ENCODE data around the gene RBFA.
A peak's percentile ranks its signal among the peaks of the same experiment; 100 is the strongest.
"Not testable (repeated sequence)": the region's sequence is repeated elsewhere in the genome, so short reads cannot be mapped to it uniquely, and the experiment has no call there.

The RBFA gene, protein sequence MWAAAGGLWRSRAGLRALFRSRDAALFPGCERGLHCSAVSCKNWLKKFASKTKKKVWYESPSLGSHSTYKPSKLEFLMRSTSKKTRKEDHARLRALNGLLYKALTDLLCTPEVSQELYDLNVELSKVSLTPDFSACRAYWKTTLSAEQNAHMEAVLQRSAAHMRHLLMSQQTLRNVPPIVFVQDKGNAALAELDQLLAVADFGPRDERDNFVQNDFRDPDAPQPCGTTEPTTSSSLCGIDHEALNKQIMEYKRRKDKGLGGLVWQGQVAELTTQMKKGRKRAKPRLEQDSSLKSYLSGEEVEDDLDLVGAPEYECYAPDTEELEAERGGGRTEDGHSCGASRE

DNA sequence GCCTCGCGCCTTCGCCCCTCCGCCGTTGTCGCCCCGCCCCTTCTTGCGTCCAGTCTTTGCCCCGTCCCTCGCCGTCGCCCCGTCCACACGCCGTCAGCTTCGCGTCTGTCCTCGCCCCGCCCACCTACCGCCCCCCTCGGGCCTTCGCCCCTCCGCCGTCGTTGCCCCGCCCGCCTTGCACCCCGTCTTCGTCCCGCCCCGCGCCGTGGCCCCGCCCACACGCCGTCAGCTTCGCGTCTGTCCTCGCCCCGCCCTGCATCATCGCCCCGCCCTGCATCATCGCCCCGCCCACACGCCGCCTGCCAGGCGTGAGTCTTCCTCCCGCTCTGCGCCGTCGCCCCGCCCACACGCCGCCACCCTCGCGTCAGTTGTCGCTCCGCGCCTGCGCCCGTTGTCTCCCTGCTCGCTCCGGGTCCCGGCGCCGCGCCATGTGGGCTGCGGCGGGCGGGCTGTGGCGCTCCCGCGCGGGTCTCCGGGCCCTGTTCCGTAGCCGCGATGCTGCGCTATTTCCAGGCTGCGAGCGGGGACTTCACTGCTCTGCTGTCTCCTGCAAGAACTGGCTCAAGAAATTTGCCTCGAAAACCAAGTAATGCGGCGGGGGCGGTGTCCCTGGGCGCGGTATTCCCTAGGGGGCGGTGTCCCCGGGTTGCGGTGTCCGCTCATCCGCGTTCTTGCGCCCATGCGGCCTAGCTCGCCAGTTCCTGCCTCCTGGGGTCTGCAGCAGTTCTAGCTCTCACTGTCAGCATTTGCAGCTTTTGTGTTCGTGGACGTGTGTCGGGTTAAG is at the start of gene RBFA:
TSS of gene RBFA (plus strand) at position 367 of the 784 bp plus-strand sequence. CDS start at position 429, 62 bp downstream.
- DNase-seq: peak; percentile 99

DNA sequence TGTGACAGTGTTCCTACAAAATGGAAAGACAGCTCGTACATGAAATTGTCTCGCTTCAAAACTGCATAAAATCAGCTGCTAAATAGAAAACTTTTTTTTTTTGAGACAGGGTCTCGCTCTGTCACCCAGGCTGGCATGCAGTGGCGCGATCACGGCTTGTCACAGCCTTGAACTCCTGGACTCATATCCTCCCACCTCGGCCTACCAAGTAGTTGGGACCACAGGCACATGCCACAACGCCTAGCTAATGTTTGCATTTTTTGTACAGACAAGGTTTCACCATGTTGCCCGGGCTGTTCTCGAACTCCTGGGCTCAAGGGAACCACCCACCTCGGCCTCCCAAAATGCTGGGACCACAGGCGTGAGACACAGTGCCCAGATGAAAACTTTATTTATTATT is 49.1 kb upstream of the RBFA start:
- DNase-seq: no peak

DNA sequence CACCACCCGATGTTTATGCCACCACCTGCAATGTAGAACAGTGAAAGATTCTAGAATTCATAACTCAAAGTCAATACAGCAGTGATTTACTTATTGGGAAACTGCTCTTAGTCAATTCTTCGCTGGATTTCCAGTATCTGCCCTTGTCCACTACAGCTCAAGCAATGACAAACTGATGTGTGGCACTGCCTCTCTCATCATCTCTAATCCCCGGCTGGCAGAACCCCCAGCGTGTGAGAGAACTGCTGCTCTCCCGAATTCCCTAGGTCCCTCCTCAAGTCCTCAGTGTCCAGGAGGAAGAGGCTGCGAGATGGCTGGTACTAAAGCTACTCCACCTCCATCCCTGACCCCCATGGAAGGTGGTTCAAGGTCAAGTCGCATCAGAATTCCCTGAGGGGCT is 47.5 kb upstream of the RBFA start:
- no peak for DNase-seq

DNA sequence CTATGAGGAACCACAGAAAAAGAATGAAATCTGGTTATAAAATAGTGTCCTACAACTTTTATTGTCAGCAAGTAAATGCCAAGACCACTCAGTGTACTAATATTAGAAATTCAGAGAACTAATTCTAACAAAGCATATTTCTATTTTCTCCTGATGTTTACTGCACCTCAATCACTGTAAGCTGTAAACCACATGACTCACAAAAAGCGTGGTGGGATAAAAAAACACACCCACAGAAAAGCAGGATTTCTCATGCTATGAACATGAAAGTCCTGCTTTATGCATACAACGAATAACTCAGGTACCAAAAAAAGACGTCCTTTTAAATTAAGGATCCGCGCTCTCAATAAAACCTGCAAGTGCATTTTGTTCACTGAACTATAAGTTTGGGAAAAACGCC is 46.7 kb upstream of the RBFA start:
- DNase-seq: no peak

DNA sequence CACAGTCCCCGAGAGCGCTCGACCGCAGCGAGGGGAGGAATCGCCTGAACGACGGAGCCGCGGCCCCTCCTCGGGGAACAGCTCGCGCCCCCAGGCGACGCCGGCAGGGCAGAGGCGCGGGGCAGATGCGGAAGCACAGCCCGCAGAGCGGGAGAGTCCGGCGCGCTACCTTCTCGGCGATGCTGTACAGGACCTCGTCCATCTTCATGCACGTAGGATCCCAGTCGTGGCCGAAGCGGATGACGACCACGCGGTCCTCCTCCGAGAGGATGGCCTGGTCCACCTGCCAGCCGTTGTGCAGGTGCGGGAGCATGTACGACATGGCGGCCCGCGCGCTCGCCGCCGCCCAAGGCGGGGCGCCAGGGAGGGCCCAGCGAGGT is 46.2 kb upstream of the RBFA start:
- peak; percentile 48 for DNase-seq

DNA sequence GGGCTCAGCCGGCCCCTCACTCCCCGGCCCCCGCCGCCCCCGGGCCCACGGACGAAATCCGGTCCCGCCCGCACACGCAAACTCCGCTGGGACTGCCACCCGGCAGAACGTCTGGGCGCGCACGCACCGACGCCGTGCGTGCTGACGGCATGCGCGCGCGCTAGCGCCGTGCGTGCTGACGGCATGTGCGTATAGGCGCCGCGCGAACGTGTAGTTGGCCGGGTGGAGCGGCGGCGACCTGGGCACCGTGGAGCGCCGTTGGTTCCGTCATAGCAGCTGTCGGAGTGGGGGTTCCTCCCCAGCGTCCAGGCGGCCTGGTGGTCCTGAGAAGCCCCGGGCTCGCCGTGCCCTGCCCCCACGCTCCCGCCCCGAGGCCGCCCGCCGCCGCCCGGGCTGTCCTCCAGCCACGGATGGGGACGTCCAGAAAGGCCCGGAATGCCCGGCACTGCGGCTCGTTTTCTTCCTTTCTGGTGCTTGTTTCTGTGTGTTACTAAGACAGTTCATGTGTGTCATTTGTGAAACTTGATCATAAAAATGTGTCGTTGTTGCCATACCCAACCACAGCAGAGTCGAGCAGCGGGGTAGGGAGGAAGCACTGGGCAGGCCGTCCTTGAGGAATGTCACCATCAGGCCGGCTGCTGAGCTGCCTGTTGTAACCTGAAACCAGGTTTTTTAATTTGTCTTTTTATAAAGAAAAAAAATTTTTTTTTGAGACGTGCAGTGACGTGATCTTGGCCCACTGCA is 45.6 kb upstream of the RBFA start, which contains the start of gene TXNL4A:
TSS of gene TXNL4A (minus strand) at position 113 of the 744 bp plus-strand sequence. CDS start 171 bp downstream, outside the sequence.
- DNase-seq: peak; percentile 85

DNA sequence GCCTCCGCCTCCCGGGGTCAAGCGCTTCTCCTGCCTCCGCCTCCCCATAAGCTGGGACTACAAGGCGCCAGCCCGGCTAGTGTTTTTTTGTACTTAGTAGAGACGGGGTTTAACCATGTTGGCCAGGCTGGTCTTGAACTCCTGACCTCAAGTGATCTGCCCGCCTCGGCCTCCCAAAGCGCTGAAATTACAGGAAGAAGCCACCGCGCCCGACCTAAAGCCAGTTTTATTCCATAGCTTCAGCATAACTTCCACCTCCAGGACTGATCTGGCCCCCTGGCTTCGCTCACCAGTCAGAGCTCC is 45.1 kb upstream of the RBFA start:
- no peak for DNase-seq

DNA sequence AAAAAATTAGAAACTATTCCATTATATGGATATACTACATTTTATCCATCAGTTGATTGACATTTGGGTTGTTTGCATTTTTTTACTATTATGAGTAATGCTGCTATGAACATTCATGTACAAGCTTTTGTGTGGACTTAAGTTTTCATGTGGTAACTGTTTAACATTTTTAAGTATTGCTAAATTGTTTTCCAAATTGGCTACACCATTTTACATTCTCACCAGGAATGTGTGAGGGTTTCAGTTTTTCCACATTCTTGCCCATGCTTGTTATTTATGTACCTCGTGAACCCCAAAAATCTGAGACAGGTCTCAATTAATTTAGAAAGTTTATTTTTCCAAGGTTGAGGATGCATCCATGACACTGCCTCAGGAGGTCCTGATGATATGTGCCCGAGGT is 42.7 kb upstream of the RBFA start:
- DNase-seq: no peak

DNA sequence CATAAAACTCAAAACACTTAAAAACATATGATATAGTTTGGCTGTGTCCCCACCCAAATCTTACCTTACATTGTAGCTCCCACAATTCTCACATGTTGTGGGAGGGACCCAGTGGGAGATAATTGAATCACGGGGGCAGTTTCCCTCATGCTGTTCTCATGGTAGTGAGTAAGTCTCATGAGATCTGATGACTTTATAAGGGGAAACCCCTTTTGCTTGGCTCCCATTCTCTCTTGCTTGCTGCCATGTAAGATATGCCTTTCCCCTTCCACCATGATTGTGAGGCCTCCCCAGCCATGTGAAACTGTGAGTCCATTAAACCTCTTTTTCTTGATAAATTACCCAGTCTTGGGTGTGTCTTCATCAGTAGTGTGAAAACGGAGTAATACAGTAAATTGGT is 34.5 kb upstream of the RBFA start:
- DNase-seq: not testable (repeated sequence)

DNA sequence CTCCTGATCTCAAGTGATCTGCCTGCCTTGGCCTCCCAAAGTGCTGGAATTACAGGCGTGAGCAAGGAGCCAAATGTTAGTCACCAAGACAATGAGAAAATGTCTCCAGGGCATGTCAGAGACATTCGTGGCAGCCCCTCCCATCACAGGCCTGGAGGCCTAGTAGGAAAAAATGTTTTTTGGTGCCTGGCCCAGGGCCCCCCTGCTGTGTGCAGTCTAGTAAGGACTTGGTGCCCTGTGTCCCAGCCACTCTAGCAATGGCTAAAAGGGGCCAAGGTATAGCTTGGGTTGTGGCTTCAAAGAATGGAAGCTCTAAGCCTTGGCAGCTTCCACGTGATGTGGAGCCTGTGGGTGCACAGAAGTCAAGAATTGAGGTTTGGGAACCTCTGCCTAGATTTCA is 33.4 kb upstream of the RBFA start:
- DNase-seq: no peak

DNA sequence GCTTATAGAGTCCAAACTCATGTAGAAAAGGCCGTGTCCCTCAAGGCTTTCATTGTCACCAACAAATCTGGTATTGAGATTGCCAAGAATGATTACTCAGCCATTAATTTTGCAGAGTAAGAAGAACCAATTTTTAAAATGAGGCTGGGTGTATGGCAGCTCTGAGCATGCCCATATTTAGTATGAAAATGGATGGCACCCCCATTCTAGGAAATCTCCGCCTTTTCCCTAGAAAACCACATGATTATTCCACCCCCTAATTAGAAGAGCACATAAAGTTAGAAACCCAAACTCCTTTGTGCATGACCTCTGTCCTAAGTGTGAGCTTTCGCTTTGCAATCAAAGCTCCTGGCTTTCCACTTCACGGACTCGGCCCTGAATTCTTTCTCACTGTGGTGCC is 31.8 kb upstream of the RBFA start:
- DNase-seq: no peak

DNA sequence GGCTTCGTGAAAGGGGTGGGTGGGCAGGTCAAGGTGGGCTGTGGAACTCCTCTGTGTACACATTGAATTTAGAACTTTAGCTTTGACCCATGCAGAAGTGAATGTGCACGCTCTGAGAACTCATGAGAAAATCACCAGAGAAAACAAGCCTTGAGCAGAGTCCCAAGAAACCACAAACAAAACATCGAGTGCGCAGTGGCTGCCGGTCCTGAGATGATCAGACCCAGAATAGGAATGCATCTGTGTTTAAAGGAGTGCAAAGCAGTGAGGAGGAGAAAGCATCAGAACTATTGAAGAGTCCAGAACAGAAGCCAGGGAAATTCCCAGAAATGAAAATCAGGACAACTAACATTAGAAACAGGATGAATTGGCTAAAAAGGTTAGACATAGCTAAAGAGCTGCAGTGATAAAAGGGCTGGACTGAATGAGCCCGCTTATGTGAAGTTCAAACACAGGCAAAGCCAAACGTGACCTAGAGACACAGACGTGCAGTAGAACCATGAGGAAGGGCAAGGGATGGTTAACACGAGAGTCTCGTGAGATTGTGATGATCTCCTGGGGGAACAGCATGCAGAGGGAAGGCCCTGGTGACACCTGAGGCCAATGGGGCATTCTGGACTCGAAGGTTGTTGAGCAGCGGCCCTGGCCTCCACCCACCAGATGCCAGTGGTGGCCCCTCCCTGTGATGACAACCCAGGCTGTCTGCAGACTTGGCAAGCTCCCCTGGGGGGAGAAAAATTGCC is 29.5 kb upstream of the RBFA start:
- no peak for DNase-seq

DNA sequence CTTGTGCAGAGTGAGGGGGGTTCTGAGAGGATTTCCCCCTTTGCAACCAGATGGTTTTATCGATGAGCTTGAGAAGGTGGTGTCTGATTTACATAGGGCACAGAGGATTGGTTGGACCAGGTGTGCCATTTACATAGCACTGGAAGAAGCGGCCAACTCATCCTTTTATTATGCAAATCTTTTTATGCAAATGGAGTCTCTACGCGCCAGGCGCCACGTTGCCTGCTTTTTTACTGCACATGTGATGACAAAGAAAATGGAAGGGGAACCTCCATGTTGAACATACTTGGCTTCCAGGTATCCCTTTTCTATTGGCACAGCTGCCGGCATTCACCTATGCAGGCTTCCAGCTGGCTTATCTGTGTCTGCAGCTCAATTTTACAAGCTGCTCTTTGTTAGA is 27.5 kb upstream of the RBFA start:
- no peak for DNase-seq

DNA sequence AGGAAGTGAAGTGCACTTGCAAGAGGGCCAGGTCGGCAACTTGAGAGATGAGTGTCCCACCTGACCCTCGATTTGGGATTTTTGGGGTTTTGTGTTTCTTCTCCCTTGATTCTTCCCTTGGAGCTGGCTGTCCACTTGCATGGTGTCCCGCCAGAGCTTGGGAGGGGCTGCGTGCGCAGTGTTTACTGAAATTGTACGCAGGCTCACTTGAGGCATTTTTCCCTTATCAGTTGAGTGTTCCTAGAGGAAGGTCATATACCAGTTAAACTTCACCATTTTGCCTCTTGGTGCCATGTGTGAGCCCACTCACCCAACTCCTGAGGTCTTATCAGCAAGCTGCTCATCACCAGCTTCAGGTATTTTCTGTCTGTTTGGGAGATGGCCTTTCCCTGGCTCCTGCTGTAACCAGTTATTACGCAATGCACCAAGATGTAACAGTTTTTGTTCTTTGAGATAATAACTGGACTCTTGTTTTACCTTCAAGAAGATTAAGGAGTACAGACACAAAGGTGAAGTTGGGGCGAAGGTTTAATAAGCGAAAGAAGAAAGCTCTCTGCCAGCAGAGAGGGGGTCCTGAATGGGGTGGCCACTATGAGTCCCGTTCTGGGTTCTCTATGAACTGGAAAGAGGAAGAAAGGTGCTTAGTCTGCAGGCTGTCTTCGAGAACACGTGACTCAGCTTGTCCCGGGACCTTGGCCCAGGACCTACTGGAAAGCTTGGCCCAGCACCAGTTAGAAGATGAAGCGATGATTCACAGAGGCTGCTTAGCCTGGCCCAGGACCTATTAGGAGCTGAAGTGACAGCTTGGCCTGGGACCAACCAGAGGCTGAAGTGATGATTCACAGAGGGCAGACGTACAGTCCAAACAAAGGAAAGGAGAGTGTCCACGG is 24.3 kb upstream of the RBFA start:
- no peak for DNase-seq

DNA sequence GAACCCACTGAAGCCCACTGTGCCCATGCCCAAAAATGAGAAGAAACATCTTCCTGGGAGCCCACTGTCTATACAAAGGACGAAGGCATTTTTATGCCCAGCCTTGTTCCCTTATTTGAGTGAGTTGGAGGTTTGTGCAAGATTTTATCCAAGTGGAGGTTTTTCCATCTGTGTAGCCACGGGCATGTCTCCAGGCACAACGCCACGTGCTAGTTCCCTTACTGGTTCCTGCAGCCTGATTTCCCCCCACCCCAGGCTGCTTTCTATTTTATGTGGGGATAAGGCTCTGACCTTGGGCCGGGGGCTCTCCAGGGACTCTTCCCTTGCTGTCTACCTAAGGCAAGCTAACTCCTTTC is 23.7 kb upstream of the RBFA start:
- DNase-seq: no peak

DNA sequence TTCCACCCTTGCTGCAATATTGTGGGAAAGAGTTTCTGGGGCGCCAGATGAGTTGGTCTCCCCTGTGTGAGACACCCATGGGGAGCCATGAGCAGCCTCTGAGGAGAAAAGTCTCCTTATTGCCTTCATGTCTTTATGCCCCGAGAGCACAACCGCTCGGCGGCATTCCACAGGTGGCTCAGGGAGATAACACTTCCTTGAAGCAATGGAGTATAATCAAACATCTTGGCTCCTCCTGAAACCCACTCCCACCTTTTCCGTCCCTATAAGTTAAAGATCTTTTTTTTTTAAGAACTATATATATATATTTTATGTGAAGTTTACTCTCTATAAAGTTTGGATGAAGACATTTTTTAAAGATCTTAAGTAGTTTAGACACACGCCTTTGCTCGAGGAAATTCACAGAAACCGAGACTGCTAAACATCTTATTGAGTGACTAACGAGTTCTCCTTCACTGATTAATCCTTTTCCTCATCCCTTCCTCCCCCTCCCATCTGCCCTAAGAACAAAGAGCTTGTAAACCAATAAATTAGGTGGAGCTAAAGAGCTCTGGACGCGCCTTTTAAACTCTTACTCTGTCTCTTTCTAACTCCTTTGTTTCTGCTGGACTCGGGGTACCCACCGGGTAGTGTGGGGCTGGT is 22.6 kb upstream of the RBFA start:
- not testable (repeated sequence) for DNase-seq

DNA sequence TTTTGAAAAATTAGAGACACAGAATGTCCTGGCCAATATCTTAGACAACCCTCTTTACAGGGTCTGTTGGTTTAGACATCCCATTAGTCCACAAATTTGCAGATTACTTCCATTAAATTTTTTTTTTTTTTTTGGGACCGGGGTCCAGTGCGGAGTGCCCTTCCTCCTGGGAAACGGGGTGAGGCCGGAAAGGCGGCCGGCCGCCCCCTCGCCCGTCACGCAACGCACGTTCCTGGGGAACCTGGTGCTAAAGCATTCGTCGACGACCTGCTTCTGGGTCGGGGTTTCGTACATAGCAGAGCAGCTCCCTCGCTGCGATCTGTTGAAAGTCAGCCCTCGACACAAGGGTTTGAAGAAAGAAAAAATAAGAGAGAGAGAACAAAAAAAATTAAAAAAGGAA is 21.5 kb upstream of the RBFA start:
- DNase-seq: no peak

DNA sequence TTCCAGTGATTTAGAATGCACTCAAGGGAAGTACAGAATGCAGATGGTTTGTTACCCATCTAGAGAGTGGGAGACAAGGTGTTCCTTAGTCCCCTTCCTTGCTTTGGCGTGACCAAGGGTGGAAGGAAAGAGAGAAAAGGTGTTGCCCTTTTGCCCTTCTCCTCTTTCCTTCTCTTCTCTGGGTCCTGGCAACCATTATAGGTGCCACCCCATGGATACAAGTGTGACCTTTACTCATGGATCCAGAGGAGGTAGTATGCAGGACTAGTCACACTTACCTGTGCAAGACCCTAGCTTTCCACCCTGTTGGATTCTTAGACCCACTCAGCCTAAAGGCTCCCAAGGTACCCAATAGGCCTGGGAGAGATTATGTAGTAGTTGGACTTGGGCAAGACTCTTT is 11.6 kb upstream of the RBFA start:
- DNase-seq: no peak

DNA sequence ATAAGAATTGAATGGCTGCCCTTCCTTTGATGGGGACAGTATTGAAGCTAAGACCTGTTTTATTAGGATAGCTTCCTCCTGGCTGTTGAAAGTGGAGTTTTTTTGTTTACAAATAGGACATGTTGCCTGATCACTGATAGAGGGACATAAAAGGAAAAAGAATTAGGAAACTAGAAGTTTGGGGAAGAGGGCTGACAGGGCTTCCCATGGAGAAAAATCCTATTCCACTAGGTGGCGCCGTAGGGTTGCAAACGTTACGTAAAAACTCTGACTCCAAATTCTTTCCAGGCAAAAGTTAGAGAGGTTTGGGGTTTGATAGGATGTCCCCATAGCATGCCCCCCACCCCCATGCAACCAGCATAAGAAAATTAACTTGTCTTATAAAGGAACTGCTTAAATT is 11.1 kb upstream of the RBFA start:
- no peak for DNase-seq

DNA sequence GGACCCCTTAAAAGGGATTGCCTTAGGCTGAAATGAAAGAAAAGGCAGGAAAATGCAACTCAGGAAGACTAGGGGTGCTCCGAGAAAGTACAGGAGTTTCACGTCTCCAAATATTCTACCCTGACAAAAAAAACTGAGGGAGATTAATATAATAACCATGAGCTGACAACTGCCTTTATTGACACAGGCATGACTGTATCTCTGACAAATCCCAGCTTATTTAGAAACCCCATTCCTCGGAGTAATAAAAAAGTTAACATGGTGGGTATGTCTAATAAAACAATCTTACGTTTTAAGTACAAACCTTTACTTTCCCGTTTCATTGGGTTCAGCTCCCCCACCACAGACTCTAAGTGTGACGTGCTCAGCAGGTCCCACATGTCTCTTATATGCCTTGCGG is 7.9 kb upstream of the RBFA start:
- no peak for DNase-seq

DNA sequence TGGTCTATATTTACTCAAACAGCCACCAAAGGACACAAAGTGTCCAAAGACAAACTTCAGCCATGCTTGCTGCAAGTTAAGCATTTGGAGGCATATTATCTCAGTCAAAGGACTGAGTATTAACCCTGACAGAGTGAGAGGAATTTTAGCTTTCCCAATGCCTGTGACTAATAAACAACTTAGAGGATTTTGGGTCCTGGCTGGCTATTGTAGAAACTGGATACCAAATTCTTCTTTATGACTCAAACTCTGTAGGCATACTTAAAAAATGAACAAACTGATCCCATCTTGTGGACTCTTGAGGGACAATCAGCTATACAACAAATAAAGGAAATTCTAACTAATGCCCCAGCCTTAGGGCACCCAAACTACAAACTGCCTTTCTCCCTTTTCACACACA is 6.5 kb upstream of the RBFA start:
- not testable (repeated sequence) for DNase-seq

DNA sequence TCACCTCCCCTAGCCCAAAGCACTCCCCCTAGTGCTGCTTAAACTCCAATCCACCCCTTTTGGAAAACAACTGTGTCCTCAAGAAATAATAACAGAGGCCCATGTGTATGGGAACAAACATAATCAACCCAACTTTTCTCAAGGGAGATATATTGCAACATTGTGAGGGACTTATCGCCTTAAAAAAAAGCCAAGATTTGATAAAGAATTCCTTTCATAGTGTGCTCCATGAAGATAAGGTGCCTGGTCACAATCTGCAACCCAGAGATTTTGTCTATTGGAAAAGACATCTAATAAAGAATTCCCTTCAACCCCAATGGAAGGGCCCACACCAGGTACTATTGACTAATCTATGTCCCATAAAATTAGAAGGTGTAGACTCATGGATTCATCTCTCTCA is 4.5 kb upstream of the RBFA start:
- no peak for DNase-seq
